COR-L47 (cell line): Measurements from ENCODE around the gene ARHGAP15.

Source experiments
- DNase-seq: peaks from one replicate; lab custom pipeline; 2025; lab: John Stamatoyannopoulos, UW

Gene ARHGAP15

DNA sequence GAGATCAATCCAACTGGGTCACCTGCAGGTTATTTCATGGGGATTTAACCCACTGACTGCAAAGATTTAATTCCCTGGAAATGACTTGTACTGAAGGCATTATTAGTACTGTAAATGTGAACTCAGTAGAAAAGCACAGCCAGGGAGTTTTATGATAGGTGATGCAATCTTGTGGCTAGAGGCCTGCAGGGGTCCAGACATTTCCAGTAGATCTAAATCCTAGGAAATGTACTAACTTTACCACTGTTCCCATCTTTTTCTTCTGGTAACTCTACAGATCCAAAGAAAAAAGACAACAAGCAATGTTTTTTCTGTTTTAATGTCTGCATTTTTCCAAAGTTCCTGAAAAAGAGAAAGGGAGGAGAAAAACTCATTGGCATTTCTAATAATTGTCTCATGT is 500.1 kb downstream of the ARHGAP15 start:
- no peak for DNase-seq

DNA sequence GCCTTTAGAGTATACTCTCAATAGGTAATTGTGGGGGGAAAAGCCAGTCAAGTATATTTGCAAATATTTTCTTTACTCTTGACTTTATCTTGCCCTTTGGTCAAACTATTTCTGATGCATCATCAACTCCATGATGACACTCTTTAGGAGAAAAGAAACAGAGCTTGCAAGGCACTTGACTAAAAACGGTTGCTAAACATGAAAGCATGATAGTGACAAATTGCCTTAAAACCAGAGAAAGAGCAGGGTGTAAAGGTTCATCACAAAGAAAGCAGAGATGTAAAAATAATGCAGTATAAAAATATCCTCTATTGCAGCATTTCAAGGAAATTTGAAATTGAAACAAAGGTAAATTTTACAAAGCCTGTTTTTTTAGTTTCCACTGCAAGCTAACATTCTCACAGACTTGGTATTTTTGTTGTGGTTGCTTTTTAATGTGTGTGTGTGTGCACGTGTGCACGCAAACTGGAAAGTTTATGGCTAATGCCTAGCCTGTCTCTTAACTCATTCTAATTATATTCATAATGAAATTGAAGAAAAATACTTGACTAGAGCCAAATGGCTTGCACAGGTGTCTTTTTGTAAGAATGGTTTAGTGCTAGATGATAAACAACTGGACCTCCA is 503.6 kb downstream of the ARHGAP15 start:
- DNase-seq = no peak

DNA sequence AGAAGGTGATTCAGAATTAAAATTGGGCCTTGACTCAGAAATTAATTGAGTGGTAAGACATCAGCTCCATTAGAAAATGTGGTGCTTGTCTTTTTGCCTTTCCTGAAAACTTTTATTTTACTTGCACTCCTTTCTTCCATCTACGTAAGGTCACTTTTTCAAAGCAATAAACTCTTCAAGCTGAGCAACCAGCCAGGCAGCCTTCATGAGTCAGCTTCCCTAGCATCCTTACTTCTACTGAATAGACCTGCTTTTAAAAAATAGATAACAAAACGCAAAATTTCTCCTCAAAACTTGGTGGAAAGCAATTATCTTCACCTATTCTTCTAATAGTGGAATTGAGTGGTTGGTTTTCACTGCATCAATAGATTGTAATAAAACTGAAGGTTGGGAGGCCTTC is 504.2 kb downstream of the ARHGAP15 start:
- no peak for DNase-seq

DNA sequence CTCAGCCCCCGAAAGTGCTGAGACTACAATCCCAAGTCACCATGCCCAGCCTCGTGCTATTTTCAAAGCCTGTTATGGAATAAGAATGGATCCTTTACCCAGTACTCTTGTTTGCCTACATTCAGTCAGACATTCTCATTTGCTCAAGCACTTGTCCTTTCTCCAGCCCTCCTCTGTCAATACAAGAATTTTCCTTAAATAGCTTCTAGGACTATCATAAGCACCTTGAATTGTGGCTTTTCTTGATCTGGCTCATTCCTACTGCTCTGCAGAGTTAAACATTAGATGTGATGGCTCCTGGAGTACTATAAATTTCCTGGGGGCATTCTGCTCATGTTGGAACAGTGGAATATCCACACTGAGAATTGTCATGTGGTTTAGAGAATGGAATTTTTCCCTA is 506.1 kb downstream of the ARHGAP15 start:
- DNase-seq = no peak

GRCh38 chr2:143635936-143636335 is 506.7 kb downstream of the ARHGAP15 start:
- no peak for DNase-seq

DNA sequence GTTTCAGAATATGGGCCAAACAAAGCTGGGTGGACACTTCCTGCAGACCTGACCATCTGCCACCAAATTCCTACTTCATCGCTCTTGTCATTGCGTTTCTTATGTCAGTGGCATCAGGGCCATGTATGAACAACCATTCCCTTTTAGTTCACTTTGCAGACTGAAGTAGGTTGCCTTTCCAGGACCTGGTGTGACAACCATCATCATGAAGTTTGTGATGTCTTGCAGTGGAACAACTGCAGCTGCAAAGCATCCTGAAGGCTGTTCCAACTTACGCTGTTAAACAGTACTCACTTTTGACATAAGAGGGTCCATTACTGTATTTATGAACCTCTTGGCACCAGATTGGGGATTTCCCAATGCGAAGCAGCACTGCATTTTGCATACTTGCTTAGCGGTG is 511.6 kb downstream of the ARHGAP15 start:
- no peak for DNase-seq

GRCh38 chr2:143645921-143646645 is 516.9 kb downstream of the ARHGAP15 start:
- no peak for DNase-seq

- DNase-seq = no peak
Measured at GRCh38 chr2:143649226-143649740, 520.1 kb downstream of the ARHGAP15 start.

GRCh38 chr2:143652692-143653091 is 523.5 kb downstream of the ARHGAP15 start:
- no peak for DNase-seq

GRCh38 chr2:143668234-143668633 is 539.0 kb downstream of the ARHGAP15 start:
- no peak for DNase-seq

DNA sequence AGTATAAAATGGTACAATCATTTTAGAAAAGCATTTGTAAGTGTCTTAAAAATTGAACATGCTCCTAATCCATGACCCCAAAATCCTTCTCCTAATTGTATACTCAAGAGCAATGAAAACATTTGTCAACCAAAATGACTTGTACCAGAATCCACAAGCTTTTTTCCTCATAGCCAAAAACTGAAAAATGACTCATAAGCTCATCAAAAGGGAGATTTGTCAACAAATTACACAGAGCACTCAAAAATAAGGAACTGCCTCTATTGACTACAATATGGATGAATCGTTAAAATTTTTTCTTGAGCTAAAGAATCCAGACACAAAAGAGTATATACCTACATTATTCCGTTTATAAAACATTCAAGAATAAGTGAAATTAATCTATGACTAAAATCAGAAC is 544.8 kb downstream of the ARHGAP15 start:
- no peak for DNase-seq

- DNase-seq = no peak
Measured at GRCh38 chr2:143675021-143675420, 545.8 kb downstream of the ARHGAP15 start.

- peak; percentile 53 for DNase-seq
Measured at GRCh38 chr2:143679617-143680016, 550.4 kb downstream of the ARHGAP15 start.

DNA sequence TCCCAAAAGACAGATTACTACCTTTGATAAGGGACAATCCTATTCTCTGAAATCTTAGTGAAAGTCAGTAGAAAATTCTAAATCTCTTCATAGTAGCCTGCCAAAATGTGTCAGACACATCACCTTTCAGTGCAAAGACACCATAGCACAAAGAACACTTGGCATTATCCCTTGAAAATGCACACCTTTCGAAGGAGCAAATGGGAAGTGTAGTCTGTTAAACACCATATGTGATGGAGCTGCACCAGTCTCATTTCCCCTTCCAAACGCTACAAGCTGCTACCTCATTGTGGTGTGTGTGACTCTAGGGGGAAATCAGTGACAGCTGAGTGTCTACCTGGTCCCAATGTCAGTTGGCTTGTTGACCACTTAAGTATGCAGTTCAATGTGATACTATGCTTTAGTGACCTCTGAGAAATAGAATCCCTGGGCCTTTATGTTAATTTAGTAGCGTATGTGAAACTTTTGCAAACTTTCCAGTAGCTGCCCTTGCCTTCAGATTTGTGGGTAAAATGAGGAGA is 551.7 kb downstream of the ARHGAP15 start:
- DNase-seq = no peak

DNA sequence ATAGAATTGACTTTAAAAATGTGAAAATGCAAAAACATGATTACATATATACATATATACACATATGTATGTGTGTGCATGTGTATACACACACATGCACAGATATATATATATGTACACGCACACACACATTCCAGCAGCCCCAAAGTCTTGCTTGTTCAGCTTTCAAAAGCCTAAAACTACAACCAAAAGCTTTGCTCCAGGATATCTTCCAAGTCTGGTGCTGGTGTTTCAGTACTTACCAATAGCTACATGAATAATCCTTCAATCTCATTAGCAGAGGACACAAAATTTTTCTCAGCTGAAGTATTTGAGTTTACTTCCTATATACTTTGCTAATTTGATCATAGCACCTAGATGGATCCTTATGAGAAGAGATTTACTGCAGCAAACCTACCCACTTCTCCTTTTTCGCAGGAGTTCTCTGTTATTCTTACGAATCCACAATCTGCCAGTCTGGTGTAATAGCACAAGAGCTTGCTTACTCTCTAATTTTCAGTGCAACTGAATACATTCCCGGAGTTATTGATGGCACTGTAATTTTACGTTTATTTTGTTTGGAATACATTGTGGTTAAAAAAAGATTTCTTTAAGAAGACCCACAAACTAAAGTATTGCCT is 553.3 kb downstream of the ARHGAP15 start:
- DNase-seq = no peak

DNA sequence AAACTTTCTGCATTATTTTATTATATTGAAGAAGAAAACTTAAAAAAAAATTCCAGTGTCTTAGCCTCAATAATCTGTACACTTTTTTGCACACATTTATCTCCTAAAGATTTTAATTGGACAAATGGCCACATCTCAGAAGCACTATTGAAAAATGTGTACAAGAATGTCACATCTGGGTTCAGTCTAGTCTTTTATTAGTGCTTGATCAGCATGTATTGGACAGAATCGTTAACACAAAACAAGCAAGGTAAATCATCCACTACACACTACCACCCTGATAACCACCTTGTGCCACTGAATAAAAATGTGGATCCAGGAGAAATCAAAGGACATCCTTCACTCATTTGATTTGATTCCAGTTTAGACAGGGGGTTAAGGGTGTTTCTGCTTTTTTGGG is 554.8 kb downstream of the ARHGAP15 start:
- DNase-seq = no peak

DNA sequence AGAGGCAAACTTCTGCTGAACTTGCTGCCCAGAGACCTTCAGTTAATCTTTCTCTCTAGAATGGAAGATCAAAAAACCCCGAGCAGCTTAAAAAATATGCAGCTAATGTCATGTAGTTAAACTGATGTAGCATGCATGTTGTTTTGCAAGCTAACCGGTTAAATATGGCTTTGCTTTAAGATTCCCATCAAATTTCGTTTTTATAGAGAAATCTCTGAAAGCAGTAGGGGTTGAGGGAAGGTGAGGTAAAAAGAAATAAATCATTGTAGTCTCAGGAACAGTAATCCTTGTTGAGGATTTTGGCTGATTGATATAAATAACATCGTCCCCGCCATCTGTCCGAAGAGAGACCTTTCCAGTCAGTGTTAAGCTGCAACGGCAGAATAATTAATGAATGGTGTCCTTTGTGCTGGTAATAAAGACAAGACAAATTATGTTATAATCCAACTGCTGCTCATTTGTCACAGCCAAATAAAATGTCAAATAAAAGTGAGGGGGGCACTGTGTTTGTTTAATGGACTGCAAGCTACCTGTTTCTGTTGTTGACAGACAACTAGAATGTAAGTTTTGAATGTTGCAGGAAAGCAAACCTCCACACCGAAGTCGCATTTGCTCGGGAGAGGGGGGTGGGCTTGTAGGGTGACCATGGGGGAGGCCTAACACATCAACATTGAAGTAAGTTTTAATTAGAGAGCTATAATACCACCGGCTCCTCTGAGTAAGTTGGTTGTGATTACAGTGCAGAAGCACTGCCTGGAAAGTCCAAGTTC is 555.5 kb downstream of the ARHGAP15 start:
- DNase-seq = no peak

DNA sequence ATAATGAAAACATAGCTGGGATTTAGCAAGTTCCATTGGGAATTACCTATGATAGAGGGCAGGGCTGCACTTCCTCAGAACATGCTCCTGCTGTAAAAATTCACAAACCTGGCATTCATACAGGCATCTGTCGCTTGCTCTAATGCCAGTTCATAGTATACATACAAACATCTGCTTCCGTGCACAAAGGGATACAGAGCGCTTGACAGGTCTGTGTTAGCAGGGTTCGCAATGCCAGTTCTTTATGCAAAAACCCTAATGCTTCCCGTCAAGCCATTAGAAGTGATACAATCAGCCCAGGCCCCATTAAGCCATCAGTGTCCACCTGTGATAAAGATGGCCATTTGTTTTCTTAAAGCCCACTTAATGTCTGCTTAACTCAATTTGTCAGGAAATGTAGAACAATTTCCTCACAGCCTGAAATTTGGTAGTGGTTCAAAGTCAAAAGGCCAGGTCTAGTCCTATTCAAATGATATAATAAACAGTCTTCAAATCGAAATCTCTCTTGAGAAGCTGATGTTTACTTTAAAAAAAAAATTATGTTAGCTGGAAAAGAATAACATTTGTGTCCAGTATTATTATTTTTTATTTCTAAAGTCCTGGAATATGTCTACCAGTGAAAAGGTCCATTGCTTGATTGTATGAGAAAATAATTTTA is 556.3 kb downstream of the ARHGAP15 start:
- DNase-seq = peak; percentile 41

- DNase-seq = peak; percentile 19
Measured at GRCh38 chr2:143686585-143687164, 557.5 kb downstream of the ARHGAP15 start.

DNA sequence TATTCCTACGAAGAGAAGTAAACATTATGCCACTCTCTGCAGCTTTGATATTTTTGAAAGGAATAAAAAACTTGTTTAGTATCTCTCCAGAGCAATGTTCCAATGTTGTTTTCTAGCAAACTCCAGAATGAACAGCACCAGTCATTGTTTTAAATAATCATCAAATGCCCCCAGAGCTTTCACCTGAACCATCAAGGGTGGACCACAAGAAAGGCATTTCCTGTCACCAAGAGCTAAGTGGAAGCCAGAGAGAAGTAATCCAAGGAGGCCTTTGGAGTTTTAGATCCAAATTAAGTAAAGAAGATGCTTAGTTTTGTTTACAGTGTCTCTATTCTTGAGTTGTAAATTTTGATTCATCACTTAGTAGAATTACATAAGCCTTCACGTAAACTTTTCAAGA is 559.0 kb downstream of the ARHGAP15 start:
- no peak for DNase-seq

DNA sequence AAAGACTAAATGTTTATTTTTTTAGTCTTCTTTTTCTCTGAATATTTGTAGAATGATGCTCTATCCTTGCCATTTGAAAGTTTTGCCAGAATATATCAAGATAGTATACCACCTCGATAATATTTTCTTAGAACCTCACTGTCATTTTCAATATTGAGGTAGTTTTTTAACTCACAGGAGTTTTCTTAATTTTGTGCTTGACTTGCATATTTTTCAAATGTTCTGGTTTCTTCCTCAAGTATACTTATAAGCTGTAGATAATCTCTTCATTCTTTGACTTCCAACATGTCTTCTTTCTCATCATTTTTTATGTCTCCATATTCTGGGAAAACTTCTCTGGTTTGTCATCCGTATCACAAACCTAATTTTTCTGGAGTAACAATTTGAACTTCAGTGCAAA is 559.6 kb downstream of the ARHGAP15 start:
- no peak for DNase-seq
